ENCODE measurements around the gene CCDC200. TPM values are rescaled to one million over a fixed set of nuclear protein-coding genes. Genes with fewer than 3 reads are reported as not detected.

The CCDC200 gene
- total and polyA plus RNA-seq, 9 donors: 0.12 to 0.57 (median 0.30) TPM; not detected in 4

- H3K4me3 ChIP-seq: no peak overlapping the region
- intact Hi-C loops (cut with DNase I): loop anchor here in 1 of 4 donors (10.0 kb wide), 2 partner anchors 85 to 195 kb away; partner anchors contain the start of genes RND2 and VAT1
- H3K9me3 ChIP-seq: no peaks in the 10 kb centered on the region
- no peak for DNase-seq
- WGBS, 3 donors: 39 to 62% (median 54%) methylated on average over 8 of the region's 8 CpGs
- H3K36me3 ChIP-seq: no peaks in the 10 kb centered on the region
- TF ChIP-seq EP300 (IDR thresholded peaks at IDR 0.05) (no peak), CTCF (IDR thresholded peaks at IDR 0.05) (no peak), POLR2A (IDR thresholded peaks at IDR 0.05) (no peak)
- H3K4me1 ChIP-seq (ENCODE audit: insufficient read depth): peaks cover 1% of the 10 kb centered on the region
- H3K27ac ChIP-seq: no peak overlapping the region
- H3K27me3 ChIP-seq: no peaks in the 10 kb centered on the region
Observed at GRCh38 chr17:43219746-43220380, 8.6 kb downstream of the CCDC200 start.

GRCh38 chr17:43219001-43219400 lies 9.4 kb downstream of the CCDC200 start:
- Histone ChIP-seq H3K9me3 (no peaks in the 10 kb centered on the region), H3K4me3 (no peak overlapping the region), H3K4me1 (ENCODE audit: insufficient read depth) (peaks cover 1% of the 10 kb centered on the region), H3K27me3 (no peaks in the 10 kb centered on the region), H3K27ac (no peak overlapping the region), H3K36me3 (no peaks in the 10 kb centered on the region)
- DNase-seq: no peak
- intact Hi-C loops (cut with DNase I): loop anchor here in 1 of 4 donors (10.0 kb wide), 2 partner anchors 84 to 194 kb away; partner anchors contain the start of genes RND2 and VAT1
- 83 to 86% (median 84%) methylated on average over 2 of the region's 2 CpGs for WGBS, 3 donors
- no peak for TF ChIP-seq POLR2A (IDR thresholded peaks at IDR 0.05)
- no peak for TF ChIP-seq EP300 (IDR thresholded peaks at IDR 0.05)
- no peak for TF ChIP-seq CTCF (IDR thresholded peaks at IDR 0.05)

- TF ChIP-seq CTCF (IDR thresholded peaks at IDR 0.05) (no peak), POLR2A (IDR thresholded peaks at IDR 0.05) (no peak), EP300 (IDR thresholded peaks at IDR 0.05) (no peak)
- peaks cover 5% of the 10 kb centered on the region for H3K4me1 ChIP-seq (ENCODE audit: insufficient read depth)
- no peaks in the 10 kb centered on the region for H3K9me3 ChIP-seq
- intact Hi-C loops (cut with DNase I): loop anchor here in 1 of 4 donors (10.0 kb wide), 2 partner anchors 83 to 193 kb away; partner anchors contain the start of genes RND2 and VAT1
- no peak overlapping the region for H3K4me3 ChIP-seq
- no peaks in the 10 kb centered on the region for H3K27me3 ChIP-seq
- no peaks in the 10 kb centered on the region for H3K36me3 ChIP-seq
- no peak for DNase-seq
- no peak overlapping the region for H3K27ac ChIP-seq
- 68 to 88% (median 77%) methylated on average over 2 of the region's 2 CpGs for WGBS, 3 donors
Observed at GRCh38 chr17:43217614-43218087, 10.8 kb downstream of the CCDC200 start.

GRCh38 chr17:43216762-43217613 lies 11.4 kb downstream of the CCDC200 start:
- intact Hi-C loops (cut with DNase I): loop anchor here in 1 of 4 donors (10.0 kb wide), 2 partner anchors 82 to 192 kb away; partner anchors contain the start of genes RND2 and VAT1
- DNase-seq: no peak
- 39 to 56% (median 41%) methylated on average over 4 of the region's 4 CpGs for WGBS, 3 donors
- H3K4me1 ChIP-seq (ENCODE audit: insufficient read depth): peaks cover 5% of the 10 kb centered on the region
- H3K4me3 ChIP-seq: no peak overlapping the region
- no peaks in the 10 kb centered on the region for H3K36me3 ChIP-seq
- H3K9me3 ChIP-seq: no peaks in the 10 kb centered on the region
- TF ChIP-seq POLR2A (IDR thresholded peaks at IDR 0.05) (no peak), CTCF (IDR thresholded peaks at IDR 0.05) (no peak), EP300 (IDR thresholded peaks at IDR 0.05) (no peak)
- peak overlapping the region in 1 of 2 donors; percentile 3 for H3K27ac ChIP-seq
- no peaks in the 10 kb centered on the region for H3K27me3 ChIP-seq

All from ovary (tissue), 9 donors.